GM19023 (cell line): ENCODE measurements around the gene CCL26.
"Not testable (repeated sequence)": the region's sequence is repeated elsewhere in the genome, so short reads cannot be mapped to it uniquely, and the experiment has no call there.

ENCODE experiments used
- ATAC-seq: cut with Tn5 transposase; IDR thresholded peaks from one replicate; pipeline ENCODE4 v1.9.1; 2021; ENCODE audit warnings: mild to moderate bottlenecking, moderate library complexity; ENCODE audit not compliant: unreplicated experiment

CCL26 gene

DNA sequence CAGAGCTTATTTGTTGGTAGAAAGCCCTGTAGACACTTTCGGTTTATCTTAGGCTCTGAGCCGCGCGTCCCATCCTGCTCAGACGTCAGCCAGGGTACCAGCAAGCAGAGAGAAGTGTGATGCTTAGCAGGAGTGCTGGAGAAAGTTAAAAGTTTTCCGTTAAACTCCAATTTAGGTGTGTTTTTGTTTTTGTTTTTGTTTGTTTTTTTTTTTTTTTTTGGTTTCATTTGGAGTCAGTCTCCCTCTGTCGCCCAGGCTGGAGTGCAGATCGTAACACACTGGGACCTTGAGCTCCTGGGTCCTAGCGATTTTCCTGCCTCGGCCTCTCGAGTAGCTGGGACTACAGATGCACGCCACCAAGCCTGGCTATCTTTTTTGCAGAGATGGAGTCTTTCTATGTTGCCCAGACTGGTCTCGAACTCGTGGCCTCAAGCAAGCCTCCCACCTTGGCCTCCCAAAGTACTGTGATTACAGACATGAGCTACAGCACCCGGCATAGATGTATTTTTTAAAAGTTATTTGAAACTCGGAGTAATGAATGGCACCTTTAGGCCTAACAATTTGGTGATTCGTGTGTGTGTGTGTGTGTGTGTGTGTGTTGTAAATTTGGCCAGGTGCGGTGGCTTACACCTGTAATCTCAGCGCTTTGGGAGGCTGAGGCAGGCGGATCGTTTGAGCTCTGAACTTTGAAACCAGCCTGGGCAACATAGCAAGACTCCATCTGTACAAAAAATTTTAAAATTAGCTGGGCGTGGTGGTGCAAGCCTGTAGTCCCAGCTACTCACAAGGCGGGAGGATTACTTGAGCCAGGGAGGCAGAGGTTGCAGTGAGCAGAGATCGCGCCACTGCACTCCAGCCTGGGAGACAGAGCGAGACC, 32.0 kb downstream of the CCL26 start:
- ATAC-seq, result no peak

DNA sequence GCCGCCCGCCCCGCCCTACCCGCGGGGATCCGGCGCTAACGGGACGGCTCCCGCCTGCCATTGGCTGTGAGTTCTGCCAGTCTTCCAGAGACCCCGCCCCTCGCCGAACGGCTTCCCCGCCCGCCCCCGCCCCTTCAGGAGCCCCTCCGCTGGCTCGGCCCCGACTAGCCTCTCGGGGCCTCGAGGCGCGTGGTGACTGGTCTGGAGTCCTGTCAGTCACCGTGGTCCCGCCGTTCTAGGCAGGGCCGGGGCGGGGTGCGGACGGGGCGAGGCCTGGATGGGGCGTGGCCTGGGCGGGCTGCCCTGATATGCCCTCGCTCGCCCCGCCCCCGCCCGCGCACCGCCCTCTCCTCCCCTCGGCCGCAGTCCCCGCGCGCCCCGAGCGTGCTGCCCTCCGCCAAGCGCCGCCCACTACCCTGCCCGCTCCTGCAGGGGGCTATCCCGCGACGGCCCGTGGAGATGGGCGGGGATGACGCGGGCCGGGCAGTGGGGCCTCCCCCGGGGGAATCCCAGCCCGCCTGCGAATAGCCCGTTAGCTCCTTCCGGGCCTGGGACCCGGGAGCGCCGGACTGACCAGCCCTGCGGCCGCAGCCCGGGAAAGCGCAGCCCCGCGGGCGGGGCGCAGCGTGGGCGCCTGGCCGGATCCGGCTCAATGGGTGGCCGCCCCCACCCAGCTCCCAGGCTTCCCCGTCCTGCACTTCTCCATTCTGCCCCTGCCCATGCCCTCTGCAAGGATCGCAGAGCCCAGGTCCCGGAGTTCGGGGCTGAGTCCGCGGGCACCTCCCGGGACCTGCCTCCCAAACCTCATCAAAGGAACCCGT, 32.8 kb downstream of the CCL26 start:
- peak; percentile 94 for ATAC-seq

DNA sequence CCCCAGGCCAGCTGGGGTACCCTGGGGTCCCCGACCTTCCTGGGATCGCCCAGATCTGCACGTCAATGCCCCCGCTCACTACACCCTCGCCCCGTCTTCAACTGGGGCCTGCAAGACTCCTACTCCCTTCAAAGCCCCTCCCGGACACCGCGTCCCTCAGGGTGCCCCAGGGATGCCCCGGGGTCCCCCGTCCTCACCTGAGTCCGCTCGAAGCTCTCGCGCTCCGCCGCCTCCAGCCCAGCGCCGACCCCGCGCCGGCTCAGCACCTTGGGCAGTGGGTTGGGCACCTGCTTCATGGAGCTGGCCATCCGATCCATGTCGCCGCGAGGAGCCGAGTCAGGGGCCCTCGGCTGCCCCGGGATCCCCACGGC, 33.4 kb downstream of the CCL26 start, which contains the start of gene HIP1:
Gene HIP1 (minus strand): TSS at position 338 of the 371 bp plus-strand sequence. CDS start 21 bp downstream, at position 317.
- ATAC-seq, result peak; percentile 8

DNA sequence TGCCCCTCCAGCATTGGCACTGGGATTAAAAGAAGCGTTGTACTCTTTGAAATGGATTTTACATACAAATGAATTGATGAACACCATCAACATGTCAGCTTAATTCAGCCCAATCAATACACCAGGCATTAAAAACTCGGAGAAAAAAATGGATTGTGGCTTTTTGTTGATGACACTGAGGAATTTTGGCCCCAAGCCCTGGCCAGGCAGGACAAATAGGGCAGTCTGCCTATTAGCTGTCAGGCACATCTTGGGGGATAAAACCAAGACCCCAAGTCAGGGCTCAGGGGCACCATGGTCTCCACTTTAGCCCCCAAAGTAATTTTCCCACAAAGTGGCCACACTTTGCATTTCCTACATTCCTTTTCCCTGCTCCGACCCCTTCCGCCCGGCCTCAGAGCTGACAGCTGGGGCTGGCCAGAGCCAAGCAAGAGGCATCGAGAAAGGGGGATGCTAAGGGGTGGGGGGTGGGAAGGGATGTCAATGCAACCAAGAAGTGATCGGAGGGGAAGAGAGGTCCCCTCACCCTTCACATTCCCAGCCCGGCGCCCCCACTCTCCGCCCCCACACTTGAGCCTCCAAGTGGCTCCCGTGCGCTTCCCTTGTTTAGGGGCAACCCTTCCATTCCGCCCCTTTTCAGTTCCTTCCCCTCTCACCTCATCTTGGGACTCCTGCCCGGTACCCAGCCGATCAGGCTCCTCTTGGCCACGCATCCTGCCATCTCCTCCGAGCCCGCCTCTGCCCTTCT, 34.0 kb downstream of the CCL26 start:
- ATAC-seq, result no peak

DNA sequence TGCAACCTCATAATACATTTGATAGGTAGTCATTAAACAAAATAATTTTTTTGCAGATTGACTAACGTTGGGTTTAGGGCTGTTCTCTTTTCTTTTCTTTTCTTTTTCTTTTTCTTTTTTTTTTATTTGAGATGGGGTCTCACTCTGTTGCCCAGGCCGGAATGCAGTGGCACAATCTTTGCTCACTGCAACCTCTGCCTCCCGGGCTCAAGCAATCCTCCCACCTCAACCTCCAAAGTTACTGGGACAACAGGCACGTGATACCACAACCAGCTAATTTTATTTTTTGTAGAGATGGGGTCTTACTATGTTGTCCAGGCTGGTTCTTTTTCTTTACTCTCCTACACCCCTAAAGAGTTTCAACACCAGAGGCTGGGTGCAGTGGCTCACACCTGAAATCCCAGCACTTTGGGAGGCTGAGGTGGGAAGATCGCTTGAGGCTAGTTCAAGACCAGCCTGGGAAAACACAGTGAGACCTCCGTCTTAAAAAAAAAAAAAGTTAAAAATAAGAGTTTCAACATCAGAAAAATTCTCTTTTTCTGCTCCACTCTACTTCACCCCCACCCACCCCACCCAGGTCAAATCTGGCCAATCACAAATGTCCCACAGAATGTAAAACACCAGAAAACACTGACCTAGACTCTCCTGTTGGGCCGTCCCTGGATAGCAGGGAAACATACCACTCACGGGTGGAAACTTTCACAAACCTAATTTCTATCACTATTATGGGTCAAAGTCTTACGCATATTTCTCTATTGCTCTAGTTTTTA, 36.2 kb downstream of the CCL26 start:
- ATAC-seq, result no peak

DNA sequence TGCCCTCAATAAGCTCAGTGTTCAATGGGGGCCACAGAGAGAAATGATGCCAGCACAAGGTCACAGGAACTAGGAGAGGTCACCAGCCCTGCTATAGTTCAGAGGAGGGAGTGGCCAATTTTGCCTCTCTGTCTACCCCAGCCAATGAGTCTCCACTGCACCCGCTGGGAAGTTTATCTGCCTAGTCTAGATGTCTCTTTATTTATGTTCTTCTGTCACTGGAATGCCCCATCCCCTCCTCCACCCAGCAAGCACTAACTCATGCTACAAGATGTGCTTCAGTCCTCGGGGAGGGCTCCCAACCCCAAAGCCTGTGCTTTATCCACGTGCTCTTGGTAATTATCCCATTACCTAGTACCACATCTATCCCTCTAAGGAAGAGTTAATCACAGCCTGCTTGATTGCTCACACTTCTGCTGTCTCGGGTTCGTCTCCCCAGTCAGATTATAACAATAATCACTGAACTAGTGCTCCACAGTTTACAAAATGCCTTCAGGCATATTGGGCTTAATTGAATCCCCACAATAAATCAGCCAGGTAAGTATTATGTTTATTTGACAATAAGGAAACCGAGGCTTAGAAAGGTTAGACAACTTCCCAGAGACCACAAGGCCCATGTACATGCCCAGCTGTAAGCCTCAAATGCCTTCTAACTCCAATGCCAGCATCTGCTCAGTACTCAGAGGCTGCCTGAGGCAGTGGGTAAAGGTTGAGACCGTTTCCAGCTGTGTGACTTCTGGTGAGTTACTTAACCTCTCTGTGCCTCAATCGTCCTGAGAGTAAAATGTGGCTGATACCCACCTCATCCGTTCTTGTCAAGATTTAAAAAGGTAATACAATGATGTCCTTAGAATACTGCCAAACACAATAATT, 37.2 kb downstream of the CCL26 start:
- no peak for ATAC-seq

DNA sequence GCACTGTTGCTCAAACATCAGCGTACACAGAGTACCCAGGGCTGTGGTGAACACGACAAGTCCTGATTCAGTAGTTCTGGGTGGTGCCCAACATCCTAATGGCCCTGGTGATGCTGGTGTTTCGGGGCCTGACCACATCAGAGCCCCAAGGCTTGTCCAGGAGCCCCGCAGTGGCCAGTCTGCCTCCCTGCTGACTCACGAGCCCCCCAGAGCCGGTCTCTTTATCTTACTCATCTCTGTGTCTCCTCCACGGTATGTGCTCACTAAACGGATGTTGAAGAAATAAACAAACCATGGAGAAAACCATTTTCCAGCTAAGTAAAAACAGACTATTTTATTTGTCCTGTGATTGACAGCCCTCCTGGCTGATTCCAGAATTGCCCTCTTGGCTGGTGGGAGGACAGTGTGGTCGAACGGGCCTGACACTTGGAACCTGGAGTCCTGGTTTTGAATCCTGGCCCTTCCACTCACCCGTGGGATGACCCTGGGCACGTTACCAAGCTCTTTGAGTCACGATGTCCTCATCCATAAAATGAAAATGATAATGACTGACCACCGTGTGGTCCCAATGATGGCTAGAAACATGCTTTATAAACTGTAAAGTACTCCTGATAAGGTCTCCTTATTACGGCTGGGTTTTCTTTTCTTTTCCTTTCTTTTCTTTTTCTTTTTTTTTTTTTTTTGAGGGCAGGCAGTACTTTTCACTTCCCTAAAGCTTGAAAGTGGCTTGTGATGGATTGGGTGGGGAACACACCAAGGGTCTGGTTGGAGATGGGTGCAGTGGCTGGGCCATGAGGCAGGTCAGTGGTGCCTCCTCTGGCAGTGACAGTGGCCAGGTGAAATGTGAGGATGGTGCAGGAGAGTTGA, 39.0 kb downstream of the CCL26 start:
- ATAC-seq, result no peak

DNA sequence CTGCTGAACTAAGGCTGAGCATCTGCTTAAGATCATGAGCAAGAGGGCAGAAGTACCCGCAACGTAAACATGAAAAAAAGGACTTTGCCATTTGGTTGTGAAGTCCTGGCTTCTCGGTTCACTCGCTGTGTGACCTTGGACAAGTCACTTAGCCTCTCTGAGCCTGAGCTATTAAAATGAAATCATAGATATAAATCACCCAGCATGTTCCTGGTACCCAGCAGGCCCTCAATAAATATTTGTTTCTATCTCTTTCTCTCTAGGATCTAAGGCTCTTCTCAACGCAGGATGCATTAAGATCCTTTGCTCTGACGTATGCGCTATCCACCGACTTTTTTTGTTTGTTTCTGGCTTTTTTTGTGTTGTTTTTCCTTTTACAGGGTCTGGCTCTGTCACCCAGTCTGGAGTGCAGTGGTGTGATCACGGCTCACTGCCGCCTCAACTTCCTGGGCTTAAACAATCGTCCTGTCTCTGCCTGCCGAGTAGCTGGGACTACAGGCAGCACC, 39.9 kb downstream of the CCL26 start:
- ATAC-seq, result no peak

DNA sequence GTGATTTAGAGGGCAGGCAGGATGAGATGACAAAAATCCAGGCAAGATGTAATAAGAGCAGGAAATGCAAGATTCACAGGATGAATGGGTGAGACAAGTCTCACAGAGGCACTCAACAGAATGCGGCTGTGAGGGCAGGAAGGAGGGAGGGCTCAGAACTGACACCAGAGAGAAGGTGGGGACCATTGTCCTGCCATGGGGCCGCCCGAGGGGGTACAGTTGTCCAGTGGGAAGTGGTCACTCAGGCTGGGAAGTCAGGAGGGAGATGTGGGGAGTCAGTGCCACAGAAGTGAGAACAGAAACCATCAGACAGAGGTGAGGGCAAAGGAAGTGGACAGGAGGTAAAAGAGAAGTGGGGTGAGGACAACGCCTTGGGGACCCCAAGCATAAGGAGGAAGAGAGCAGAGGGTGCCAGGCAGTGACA, 42.1 kb downstream of the CCL26 start:
- no peak for ATAC-seq

DNA sequence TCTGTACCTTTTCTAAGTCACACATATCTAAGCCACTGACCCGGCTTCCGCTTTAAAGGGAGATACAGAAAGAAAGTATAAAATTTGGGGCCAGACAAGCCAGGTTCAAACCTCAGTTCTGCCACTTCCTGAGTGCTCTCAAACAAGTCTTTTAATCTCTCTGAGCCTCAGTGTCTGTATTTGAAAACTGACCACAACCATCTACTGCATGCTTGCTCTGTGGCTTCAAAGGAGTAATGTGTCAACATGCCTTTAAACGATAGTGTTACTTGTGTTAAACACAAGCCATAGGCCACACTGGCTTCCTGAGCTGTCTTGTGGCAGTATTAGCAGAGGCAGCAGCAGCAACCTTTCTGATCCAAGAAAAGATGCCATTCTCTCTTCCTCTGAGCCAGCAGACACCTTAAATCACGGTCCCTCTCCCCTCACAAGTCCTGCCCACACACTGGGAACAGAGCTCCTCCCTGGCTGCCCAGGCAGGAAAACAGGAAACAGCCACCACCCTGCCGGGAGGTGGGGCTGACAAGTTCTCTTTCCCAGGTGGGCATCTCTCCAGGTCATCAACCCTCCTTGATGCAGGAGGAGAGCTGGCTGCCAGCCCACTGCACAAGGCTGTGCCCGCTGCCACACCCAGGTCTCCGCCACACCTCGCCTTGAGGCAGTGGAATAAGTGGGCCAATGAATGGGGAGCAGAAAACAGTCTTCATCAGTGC, 44.0 kb downstream of the CCL26 start:
- no peak for ATAC-seq

DNA sequence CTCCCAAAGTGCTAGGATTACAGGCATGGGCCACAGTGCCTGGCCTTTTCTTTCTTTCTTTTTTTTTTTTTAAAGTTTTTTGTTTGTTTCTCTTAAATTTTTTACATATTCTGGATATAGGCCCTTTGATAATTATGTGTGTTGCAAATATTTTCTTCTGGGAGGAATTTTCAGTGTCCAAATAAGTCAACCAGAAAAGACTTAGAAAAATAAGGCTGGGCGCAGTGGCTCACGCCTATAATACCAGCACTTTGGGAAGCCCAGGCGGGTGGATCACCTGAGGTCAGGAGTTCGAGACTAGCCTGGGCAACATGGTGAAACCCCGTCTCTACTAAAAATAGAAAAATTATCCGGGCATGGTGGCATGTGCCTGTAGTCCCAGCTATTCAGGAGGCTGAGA, 44.7 kb downstream of the CCL26 start:
- not testable (repeated sequence) for ATAC-seq

DNA sequence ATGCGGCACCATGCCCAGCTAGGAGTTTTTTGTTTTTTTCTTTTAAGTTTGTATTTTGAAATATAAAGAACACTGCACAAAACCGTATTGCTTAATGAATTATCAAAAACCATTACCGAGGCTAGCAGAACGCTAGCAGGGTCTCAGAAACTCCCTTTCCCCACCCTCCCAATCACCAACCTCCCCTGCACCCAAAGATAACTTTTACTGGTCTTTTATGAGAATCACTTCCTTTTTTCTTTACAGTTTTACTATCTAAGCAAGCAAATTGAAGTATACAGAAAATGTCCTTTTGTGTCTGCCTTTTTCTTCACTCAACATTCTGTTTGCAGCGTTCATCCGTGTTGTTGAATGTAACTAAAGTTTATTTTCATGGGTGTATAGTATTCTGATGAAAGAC, 46.7 kb downstream of the CCL26 start:
- ATAC-seq, result no peak

DNA sequence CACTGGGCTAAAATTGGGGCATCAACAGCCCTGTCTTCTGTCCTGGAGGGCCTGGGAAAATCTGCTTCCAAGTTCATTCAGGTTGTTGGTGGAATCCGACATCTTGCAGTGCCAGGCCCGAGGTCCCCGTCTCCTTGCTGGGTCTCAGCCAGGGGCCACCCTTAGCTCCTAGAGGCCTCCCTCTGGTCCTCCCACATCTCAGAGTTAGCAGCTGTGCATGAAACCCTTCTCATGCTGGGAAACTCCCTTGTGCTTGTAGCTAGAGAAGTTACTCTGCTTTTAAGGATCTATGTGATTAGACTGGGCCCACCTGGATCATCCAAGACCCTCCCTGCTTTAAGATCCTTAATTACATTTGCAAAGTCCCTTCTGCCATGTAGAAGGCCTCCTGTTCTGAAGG, 48.6 kb downstream of the CCL26 start:
- no peak for ATAC-seq

DNA sequence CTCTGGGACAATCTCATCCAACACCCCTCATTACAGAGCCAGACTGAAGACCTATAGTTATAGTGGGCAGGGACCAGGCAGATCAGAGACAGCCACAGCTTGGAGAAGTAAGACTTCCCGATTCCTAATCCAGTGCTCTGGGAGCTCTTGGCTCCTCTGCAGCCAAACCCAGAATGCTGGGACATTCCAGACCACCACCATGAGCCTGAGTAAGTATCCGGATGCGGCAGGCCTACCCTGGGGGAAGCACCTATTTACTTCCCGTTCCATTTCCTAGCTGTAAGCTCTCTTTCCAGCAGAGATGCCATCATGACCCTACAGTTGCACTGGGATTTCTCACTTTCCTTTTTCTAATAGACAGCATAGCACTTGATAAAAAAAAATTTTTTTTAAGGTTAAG, 49.6 kb downstream of the CCL26 start:
- ATAC-seq, result no peak

DNA sequence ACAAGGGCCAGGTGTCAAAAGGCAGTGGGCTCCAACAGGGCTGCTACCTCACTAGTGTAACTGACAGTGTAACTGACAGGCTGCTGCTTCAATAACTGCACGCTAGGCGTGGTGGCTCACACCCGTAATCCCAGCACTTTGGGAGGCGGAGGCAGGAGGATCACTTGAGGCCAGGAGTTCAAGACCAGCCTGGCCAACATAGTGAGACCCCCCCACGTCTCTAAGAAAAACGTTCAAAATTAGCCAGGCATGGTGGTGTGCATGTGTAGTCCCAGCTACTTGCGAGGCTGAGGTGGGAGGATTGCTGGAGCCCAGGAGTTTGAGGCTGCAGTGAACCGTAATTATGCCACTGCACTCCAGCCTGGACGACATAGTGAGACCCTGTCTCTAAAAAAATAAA, 50.1 kb downstream of the CCL26 start:
- not testable (repeated sequence) for ATAC-seq

DNA sequence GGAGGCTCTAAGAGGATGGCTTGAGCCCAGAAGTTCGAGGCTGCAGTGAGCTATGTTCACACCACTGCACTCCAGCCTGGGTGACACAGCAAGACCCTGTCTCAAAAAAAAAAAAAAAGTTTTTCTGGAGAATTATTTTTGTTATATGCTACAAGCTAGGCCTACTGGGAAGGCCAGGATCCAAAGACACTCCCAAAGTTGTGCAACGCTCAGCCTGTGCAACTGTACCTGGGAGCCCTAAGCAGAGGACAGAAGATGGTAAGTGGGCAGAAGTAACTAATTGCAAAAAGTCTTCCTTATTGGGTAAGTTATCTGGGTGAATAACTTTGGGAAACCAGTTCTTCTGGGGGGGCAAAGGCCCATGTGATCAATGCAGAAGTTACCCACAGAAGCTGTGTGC, 50.6 kb downstream of the CCL26 start:
- no peak for ATAC-seq

DNA sequence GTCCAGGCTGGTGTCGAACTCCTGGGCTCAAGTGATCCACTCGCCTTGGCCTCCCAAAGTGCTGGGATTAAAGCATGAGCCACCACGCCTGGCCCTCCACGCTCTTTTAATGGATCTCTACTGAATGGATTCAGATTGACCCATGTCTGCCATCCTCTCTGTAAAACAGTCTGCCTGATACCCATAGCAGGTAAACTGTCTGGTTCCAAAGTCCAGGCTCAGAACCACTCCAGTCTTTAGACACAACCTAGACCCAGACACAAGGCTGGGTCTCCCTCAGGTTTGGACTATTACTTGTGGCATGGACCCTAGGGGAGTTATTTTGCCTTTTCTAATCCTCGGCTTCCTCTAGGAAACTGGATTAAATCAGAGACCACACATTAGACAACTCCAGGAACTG, 52.4 kb downstream of the CCL26 start:
- ATAC-seq, result no peak
